Activated naive CD8-positive, alpha-beta T cell treated with anti-CD3 and anti-CD28 coated beads, Interleukin-2, amount 50 U/mL, for 24 hours (primary cell): ENCODE measurements around the gene SLC16A11.

ENCODE experiments used
- ATAC-seq: fragments of 150-1000 bp; cut with Tn5 transposase; one replicate; pipeline ENCODE4 v1.10.0; 2021
- DNase-seq: peaks from one replicate; pipeline ENCODE4 v3.0.0; 2021
- H3K27ac Mint-ChIP-seq: one replicate; pipeline ENCODE4 v1.8.0; 2021; ENCODE audit warnings: mild to moderate bottlenecking, mixed read lengths
- H3K27me3 Mint-ChIP-seq: one replicate; pipeline ENCODE4 v1.8.0; 2021; ENCODE audit warnings: mixed read lengths
- H3K36me3 Mint-ChIP-seq: one replicate; pipeline ENCODE4 v1.8.0; 2021; ENCODE audit warnings: low read depth, mixed read lengths
- H3K4me1 Mint-ChIP-seq: one replicate; pipeline ENCODE4 v1.8.0; 2021; ENCODE audit warnings: mixed read lengths
- H3K4me3 Mint-ChIP-seq: one replicate; pipeline ENCODE4 v1.8.0; 2021; ENCODE audit warnings: mild to moderate bottlenecking, moderate library complexity, mixed read lengths
- H3K9me3 Mint-ChIP-seq: one replicate; pipeline ENCODE4 v1.8.0; 2021; ENCODE audit warnings: mixed read lengths

Gene SLC16A11

DNA sequence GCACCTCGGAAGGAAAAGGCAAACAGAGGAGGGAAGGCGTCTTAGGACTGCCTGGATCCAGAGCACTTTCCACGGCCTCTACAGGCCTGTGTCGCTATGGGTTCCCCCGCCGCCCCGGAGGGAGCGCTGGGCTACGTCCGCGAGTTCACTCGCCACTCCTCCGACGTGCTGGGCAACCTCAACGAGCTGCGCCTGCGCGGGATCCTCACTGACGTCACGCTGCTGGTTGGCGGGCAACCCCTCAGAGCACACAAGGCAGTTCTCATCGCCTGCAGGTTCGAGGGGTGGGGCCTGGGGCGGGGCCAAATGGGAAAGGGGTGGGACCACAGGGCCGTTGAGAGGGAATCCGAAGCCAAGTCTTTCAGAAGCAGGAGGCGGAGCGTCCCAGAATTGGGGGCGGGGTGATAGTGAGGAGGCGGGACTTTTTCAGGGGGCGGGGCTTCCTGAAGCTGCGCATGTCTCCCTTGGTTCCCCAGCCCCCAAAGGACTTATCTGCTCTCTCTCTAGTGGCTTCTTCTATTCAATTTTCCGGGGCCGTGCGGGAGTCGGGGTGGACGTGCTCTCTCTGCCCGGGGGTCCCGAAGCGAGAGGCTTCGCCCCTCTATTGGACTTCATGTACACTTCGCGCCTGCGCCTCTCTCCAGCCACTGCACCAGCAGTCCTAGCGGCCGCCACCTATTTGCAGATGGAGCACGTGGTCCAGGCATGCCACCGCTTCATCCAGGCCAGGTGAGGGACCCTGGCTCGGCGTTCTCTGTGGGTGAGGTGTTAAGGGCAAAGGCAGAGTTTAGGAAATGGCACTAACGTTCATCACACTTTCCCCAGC is 20.1 kb downstream of the SLC16A11 start:
- Mint-ChIP-seq H3K27ac (peak overlapping the region; percentile 76), H3K4me1 (peaks cover 35% of the 10 kb centered on the region), H3K36me3 (peaks cover 2% of the 10 kb centered on the region), H3K4me3 (peak overlapping the region; percentile 65), H3K9me3 (no peaks in the 10 kb centered on the region), H3K27me3 (peaks cover 11% of the 10 kb centered on the region)
- DNase-seq, result peak; percentile 95
- peak; percentile 67 for ATAC-seq

DNA sequence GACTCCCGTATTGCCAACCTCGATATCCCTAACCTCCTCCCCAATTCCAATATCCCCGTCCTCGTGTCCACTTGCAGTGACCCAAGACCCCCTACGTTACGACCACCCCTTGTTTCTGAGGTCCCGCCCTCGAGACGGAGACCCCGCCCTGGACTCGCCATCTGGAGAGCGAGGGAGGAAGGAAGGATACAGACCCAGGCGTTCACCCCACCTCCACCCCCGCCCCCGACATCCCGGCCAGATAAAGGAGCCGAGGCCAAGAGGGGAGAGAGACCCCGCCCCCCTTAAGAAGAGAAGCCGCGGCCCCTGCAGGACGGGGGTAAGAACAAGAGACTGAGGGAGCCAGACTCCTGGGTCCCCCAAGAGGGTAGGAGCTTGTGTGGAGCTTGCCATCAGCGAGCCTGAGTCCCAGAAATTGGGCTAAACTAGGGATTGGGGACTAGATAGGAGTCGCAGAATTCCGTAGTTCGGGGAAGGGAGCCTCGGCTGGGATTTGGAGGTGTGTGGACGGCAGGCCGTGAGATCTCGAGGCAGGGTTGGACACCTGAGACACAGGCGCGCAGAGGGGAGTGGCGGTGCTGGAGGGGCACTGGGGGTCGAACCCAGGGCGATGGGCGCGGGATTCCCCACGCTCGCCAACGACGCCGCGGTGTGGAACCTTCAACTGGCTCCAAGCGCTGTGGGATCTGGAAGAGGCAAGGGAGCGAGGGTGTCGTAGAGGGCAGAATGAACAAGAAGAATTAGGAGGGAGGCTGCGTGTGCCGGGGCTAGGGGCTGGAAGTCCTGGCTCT is 20.9 kb downstream of the SLC16A11 start, which contains the start of gene BCL6B:
BCL6B (plus strand) TSS at position 270 of the 791 bp plus-strand sequence. CDS start 622 bp downstream, outside the sequence.
- Mint-ChIP-seq H3K4me1 (peaks cover 39% of the 10 kb centered on the region), H3K27me3 (peaks cover 11% of the 10 kb centered on the region), H3K9me3 (no peaks in the 10 kb centered on the region), H3K4me3 (peak within 1 kb of the TSS; percentile 65), H3K27ac (peak within 1 kb of the TSS; percentile 76), H3K36me3 (no peaks in the 10 kb centered on the region)
- DNase-seq (no peak), ATAC-seq (no peak)

DNA sequence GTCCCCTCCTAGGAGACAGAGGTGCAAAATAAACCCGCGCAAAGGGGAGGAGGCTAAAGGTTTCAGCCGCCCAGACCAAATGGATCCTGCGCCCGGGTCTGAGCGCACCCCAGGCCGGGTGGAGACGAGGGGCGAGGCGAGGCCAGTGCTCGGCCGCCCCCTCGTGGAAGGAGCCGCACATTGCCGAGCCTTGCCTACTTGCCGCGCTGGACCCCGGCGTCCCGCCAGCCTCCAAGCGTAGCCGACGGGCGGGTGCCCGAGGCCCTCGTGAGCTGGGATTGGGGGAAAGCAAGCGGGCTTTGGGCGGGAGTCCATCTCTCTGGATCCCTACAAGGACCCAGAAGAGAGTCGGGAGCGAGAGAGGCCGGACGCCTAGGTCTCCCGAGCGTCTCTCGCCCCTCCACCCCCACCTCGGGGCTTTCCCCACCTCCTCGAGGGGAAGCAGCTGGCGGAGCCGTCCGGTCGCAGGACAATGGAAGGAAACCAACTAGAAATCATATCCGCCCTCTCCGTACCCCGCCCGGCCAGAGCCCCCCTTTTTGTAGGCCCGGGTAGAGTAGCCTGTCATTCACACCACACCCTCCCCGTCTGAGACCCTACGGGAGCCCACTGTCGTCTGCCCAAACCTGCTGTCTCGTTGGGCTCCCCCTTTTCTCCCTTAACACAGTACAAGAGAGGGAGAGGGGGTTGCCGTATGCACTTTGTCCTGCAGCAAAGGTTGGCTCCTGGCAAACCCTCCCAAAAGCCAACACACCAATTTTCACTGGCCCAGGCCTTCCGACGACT is 21.7 kb downstream of the SLC16A11 start:
- DNase-seq (peak; percentile 89), ATAC-seq (peak; percentile 80)
- H3K9me3 Mint-ChIP-seq, result no peaks in the 10 kb centered on the region
- H3K27ac Mint-ChIP-seq, result no peak overlapping the region
- H3K4me1 Mint-ChIP-seq, result peaks cover 47% of the 10 kb centered on the region
- H3K36me3 Mint-ChIP-seq, result peaks cover 6% of the 10 kb centered on the region
- H3K27me3 Mint-ChIP-seq, result peaks cover 11% of the 10 kb centered on the region
- H3K4me3 Mint-ChIP-seq, result peak overlapping the region; percentile 65

DNA sequence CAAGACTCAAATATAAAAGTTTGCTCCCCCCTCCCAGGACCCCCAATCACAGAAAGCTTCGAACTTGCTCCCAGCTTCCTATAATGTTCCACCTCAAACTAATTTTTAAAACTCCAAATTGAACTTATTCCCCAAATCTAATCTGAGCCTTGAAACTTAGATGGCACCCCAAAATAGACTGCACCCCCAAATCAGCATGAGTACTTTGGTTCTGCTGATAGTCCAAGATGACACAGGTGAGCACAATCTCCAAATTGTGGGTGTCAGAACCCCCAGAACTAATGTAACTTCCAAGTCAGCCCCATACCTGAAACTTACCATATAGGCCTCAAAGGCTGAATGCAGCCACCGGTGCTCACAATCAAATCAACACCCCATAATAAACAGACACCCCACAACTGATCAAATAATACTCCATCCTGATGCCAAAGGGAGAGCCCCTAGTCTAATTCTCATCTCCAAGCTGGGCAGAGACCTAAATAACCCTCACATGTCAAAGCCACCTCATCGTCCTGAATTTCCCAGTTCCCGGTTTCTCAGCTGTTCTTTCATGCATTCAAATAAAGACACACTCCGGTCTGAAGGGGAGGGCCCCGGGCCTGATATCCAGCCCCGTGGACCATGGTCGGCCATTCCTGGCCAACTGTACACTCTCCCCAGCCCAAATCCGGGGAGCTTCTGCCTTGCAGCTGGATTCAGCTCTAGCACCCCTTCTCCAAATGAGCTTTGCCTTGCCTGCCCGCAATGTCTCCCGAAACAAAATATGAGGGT is 22.8 kb downstream of the SLC16A11 start:
- peaks cover 6% of the 10 kb centered on the region for H3K36me3 Mint-ChIP-seq
- DNase-seq, result no peak
- no peak overlapping the region for H3K27ac Mint-ChIP-seq
- no peaks in the 10 kb centered on the region for H3K9me3 Mint-ChIP-seq
- peaks cover 58% of the 10 kb centered on the region for H3K4me1 Mint-ChIP-seq
- peaks cover 11% of the 10 kb centered on the region for H3K27me3 Mint-ChIP-seq
- no peak overlapping the region for H3K4me3 Mint-ChIP-seq
- no peak for ATAC-seq

DNA sequence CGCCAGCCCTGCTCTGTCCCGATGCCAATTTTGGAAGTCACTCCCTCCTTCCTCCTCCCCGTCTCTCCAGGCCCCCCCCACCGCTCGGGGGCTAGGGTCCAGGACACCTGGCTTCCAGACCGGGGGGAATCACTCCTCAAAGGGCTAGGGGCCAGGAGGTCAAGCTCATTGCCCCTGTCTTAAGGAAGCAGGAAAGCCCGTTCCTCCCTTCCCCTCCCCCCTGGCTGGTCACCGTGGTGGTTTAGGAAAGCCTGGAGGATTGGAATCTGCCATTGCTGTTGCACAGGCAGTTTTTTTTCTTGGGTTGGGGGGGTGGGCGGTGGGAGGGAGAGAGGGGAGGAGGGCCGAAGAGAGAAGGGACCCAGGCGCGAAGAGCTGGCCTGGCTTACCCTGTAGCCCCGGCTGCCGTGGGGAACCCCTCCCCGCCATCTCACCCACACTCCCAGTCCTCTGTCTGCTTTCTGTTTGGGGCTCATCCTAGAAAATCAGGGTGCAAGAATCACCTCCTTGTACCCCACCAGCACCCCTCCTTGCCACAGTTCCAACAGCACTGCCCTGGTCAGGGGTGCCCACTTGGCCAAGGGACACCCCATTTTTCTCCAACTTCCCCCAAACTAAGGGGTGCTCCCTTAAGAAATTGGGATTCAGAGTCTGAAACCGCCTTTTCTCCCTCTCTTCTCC is 23.9 kb downstream of the SLC16A11 start:
- H3K4me1 Mint-ChIP-seq, result peaks cover 69% of the 10 kb centered on the region
- peaks cover 11% of the 10 kb centered on the region for H3K27me3 Mint-ChIP-seq
- H3K27ac Mint-ChIP-seq, result no peak overlapping the region
- H3K36me3 Mint-ChIP-seq, result peaks cover 6% of the 10 kb centered on the region
- H3K4me3 Mint-ChIP-seq, result no peak overlapping the region
- no peak for DNase-seq
- ATAC-seq, result no peak
- H3K9me3 Mint-ChIP-seq, result no peaks in the 10 kb centered on the region

DNA sequence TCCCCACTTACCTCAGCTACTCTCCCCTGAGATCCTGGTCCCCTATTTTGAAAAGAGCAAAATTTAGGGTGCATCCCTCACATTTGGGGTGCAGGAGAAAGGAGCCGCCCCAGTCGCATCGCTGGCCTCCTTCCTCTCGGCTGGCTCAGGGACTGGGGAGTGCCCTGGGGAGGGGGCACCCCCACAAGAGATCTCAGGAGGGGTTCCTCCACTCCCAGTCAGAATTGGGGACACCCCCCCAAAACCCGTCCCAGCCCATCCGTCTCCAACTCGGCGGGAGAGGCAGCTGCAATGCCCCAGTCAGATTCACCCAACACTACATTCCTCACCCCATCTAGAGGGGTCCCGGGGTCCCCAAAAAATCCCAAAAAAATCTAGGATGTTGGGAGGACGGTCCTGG is 24.5 kb downstream of the SLC16A11 start:
- Mint-ChIP-seq H3K4me3 (no peak overlapping the region), H3K4me1 (peaks cover 70% of the 10 kb centered on the region), H3K36me3 (peaks cover 8% of the 10 kb centered on the region), H3K27ac (no peak overlapping the region), H3K27me3 (peaks cover 11% of the 10 kb centered on the region), H3K9me3 (no peaks in the 10 kb centered on the region)
- DNase-seq (no peak), ATAC-seq (no peak)

DNA sequence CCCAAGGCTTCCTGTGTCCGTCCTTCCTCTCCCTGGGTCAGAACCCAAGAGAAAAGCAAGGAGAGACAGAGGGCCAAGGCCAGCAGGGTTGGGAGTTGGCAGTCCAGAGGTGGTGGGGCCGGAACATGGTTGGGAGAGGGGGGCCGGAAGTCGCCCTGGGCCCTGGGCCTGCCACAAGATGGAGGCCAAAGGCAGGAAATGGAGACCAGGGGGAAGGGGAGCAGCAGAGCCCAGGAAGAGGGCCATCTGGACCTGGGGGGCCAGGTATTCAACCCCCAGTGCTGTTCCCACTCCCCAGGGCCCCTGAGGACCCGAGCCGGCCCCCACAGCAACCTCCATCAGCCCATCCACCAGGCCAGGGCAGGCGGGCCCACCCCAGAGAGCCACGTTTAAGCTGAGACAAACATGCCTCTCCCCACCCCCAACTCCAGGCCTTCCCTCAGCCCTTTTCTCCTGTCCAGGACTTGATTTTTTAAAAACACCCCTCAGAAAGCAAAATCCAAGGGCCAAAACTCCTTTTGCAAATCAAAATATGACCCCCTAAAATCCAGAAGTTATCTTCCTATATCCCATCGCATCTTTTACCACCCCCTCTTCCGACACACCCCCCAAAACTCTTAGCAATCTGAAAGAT is 25.4 kb downstream of the SLC16A11 start:
- Mint-ChIP-seq H3K9me3 (no peaks in the 10 kb centered on the region), H3K27ac (no peak overlapping the region), H3K27me3 (peaks cover 9% of the 10 kb centered on the region), H3K36me3 (peaks cover 14% of the 10 kb centered on the region), H3K4me1 (peaks cover 68% of the 10 kb centered on the region), H3K4me3 (no peak overlapping the region)
- DNase-seq, result no peak
- no peak for ATAC-seq

DNA sequence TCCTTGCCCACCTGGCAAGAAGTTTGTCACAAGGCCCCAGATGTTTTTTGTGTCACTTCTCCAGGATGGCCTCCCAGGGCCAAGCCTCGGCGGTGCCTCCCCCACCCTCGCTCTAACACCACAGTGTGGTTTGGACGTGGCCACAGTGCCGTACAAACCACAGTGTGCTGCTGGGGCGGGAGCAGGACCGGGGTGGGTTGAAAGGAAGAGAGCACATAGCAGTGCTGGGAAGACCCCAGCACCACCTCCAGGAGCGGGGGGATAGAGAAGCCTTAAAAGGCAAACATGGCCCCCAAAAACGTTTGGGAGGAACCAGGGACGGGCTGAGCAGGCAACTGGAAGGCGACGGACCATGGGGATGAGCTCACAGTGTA is 26.1 kb downstream of the SLC16A11 start:
- H3K27ac Mint-ChIP-seq, result peak overlapping the region; percentile 52
- peak overlapping the region; percentile 40 for H3K4me3 Mint-ChIP-seq
- no peak for ATAC-seq
- H3K4me1 Mint-ChIP-seq, result peaks cover 62% of the 10 kb centered on the region
- H3K36me3 Mint-ChIP-seq, result peaks cover 17% of the 10 kb centered on the region
- no peaks in the 10 kb centered on the region for H3K9me3 Mint-ChIP-seq
- peaks cover 3% of the 10 kb centered on the region for H3K27me3 Mint-ChIP-seq
- peak; percentile 65 for DNase-seq

DNA sequence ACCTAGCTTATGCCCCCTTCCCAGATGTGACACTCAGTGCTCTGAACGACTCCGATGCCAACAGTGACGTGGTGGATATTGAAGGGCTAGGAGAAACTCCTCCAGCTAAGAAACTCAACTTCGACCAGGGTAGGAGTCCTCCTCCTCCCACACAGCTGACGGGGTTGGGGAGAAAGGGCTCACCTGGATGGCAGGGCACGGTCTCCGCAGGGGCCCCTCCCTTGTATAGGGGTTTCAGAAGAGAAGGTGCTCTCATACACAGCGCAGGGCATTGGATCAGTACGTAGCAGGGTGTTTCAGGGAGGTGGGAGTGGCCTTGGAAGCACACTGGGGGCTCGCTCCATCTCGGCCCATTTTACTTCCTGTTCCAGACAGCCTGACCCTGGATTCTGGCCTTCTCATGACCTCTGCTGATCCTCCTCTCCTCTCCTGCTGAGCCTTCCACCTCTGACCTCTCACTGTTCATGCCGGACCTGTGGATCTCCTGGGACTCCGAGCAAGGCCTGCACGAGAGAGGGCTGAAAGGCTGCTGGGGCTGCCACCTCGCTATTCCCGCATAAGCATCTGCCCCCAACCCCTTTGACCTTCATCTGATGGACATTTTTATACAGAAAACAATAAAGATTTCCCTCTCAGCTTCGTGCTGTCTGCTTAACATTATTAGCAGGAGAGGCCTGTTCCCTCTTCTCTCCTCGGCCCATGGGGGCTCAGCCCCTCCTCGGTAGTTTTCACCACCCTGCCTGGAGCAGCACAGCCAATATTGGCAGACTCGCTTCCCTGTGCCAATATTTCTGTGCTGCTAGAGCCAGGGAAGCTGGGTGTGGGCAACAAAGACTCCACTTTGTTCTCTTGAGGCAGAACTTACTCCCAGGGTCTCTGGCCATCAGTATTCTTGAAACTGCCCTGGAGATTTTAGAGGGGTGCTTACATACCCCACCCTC is 26.7 kb downstream of the SLC16A11 start:
- no peak for ATAC-seq
- Mint-ChIP-seq H3K27ac (peak overlapping the region; percentile 52), H3K4me3 (peak overlapping the region; percentile 40), H3K27me3 (peaks cover 2% of the 10 kb centered on the region), H3K36me3 (peaks cover 19% of the 10 kb centered on the region), H3K9me3 (no peaks in the 10 kb centered on the region), H3K4me1 (peaks cover 58% of the 10 kb centered on the region)
- DNase-seq, result no peak

DNA sequence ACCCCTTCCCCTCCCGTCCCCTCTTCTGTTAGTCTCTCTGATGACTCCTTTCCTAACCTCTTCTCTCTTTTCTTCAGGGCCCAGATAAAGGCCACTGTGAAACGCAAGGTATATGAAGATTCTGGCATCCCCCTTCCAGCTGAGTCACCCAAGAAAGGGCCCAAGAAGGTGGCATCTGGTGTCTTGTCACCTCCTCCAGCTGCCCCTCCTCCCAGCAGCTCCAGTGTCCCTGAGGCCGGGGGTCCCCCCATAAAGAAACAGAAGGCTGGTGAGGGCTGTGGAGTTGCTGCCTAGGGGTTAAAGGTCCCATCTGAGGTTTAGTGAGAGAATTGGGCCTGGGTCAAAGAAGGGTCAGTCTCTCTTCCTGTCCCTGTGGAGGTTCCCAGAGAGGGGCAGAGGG is 27.5 kb downstream of the SLC16A11 start:
- Mint-ChIP-seq H3K9me3 (no peaks in the 10 kb centered on the region), H3K4me3 (peak overlapping the region; percentile 90), H3K36me3 (peaks cover 20% of the 10 kb centered on the region), H3K27me3 (peaks cover 3% of the 10 kb centered on the region), H3K27ac (peak overlapping the region; percentile 96), H3K4me1 (peaks cover 59% of the 10 kb centered on the region)
- peak; percentile 41 for DNase-seq
- no peak for ATAC-seq

DNA sequence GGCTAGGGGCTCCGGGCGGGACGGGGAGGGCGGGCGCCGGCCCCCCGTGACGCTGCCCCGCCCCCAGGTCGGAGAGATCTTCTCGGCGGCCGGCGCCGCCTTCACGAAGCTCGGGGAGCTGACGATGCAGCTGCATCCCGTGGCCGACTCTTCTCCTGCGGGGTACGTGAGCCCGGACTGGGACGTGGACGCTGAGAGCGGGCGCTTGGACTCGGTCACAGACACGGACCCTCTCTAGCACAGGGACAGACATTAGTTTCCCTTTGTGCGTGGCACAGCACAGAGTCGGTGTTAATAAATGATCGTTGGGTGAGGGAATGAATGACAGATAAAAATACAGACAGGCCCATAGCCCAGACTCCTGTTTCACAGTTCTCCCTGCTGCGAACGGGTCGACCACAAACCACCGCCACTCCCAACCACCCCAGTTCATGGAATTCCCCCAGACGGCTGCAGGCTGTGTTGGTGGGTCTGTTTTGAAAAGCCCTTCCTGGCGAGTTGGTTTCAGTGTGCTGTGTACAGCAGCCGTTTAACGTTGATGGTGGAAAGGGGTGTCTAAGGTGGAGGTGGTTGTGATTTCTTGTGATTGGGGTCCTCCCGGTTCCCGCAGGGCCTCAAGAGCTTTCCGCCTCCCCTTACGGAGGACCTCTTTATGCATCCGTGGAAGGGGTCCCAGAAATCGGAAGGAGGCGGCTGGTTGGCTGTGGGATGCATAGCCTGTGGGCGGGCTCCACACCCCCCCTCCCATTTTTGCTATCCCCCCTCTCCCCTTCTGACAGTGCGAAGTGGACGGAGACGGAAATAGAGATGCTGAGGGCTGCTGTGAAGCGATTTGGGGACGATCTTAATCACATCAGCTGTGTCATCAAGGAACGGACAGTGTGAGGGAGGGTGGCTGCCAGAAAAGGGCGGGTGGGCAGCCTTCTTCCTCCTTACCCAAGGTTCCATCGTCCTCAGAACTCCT is 28.6 kb downstream of the SLC16A11 start:
- Mint-ChIP-seq H3K36me3 (peaks cover 20% of the 10 kb centered on the region), H3K4me3 (peak overlapping the region; percentile 90), H3K4me1 (peaks cover 62% of the 10 kb centered on the region), H3K27ac (peak overlapping the region; percentile 96), H3K9me3 (no peaks in the 10 kb centered on the region), H3K27me3 (peaks cover 3% of the 10 kb centered on the region)
- ATAC-seq, result peak; percentile 45
- DNase-seq, result peak; percentile 82
